ENCODE measurements around the gene RRAS.

RRAS gene

DNA sequence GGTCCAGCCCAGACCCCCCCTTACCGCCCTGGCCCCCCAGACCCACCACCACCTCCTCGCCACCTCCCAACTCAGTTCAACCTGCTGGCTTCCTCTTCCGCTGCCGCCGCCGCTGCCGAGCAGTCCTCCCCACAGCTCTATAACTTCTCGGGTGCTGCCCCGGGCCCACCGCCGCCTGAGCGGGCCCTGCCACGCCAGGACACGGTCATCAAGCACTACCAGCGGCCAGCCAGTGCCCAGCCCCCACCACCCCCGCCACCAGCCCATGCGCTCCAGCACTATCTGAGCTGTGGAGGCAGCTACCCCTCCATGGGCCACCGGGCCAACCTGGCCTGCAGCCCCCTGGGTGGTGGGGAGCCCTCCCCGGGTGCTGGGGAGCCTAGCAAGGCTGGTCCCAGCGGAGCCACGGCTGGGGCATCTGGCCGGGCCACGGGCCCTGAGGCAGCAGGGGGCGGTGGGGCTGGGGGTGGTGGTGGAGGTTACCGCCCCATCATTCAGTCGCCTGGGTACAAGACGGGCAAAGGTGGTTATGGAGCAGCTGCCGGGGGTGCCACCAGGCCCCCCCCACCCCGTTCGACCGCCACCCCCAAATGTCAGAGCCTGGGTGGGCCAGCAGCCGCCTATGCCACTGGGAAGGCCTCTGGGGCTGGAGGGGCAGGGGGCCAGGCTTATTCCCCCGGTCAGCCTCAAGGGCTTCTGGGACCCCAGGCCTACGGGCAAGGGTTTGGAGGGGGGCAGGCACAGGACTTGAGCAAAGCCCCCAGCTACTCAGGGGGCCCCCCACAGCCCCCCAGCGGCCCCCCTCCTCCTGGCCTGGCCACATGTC is 44.7 kb downstream of the RRAS start:
- no peak for DNase-seq (ENCODE audit: low spot score)

DNA sequence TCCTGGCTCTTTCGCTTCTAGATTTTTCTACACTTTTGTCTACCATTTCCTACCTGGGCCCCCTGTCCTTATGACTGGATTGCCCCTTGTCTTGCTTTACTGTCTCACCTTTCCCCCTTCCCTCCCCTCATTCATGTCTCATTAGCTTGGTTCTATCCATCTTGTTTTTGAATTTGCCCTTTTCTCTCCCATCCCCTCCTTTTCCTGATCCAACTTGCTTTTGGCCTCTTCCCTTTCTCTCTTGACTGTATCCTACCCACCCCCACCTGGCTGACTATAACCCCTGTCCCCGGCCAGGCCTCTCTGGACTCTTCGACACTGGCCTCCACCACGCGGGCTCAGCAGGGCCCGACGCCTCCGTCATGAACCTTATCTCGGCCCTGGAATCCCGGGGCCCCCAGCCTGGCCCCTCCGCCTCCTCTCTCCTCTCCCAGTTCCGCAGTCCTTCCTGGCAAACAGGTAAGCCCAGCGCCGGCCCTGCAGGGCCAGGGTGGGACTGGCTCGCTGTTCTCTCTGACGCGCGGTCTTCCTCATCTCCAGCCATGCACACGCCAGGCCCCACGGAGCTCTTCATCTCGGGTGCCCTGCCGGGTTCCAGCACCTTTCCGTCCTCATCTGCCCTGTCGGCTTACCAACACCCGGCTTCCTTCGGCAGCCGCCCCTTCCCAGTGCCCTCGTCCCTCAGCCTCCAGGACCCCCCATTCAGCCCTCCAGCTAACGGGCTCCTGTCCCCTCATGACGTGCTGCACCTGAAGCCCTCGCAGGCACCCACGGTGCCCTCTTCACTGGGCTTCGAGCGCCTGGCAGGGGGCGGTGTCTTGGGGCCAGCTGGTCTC is 45.6 kb downstream of the RRAS start:
- no peak for DNase-seq (ENCODE audit: low spot score)

DNA sequence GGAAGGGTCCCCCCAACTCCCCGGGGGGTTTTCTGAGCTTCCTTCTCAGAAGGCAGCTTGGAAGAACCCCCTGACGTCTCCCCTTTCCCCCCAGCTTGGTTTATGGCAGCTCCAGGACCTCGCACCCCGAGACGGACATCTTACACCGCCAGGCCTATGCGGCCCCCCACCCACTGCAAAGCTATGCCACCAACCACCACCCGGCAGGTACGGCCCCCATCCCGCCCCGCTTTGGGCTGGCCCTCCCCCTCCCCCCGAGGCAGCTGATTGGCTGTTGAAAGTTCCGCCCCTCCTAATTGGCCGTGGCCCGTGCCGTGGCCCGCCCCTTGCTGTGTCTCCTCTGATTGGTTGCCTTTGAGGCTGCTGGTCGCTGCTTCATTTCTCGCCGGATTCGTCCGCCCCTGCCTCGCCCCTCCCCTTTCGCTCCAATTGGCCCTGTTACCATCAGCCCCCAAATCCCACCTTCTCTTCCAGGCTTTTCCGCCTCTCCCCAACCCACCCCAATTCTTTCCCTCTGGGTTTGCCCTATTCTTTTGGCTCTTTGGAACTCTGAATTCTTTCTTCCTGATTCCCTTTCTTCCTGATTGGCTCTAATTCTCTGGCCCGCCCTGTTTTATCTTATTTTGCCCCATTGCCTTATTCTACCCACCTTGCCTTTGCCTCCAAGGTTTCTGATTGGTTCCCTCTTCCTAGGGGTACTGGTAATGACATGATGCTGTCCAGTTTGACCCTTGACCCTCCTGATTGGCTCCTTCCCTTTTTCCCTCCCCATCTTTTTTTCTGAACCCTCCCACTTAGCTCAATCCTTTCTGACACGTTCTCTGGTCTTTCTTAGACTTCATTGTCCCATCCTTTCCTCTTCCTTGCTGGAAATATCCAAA is 46.5 kb downstream of the RRAS start:
- peak; percentile 100 for DNase-seq (ENCODE audit: low spot score)

DNA sequence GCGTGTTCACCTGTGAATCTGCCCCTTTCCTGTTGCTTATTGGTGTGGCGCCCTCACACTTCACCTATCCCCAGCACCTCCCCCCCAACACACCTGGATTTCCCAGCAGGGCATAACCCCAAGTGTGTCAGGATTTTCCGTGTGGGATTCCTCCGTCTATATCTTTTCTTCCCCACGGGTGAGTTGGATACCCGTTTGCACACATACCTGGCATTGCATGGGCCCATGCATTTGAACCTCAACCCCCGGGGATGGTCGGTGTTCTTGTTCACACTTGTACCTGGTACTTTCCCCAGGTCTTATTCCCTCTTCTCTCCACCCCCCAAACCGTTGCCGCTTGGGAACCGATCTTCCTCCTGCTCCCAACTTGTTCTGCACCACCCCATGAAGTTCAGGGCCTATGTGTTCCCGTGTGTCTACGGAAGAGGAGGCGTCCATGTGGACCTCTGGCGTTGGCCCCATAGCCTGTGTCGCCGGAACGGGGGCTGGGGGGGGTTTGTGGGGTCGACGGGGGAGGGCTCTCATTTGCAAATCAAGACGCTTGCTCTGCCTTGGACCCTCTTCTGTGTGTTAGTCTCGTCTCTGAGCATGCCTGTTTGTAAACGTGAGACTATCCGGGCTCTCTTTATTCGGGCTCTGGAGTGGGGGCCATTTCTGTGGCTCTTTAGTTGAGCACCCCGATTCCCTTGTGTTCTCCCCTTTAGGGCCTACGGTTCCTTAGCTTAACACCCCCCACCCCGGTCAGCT is 47.3 kb downstream of the RRAS start:
- peak; percentile 45 for DNase-seq (ENCODE audit: low spot score)

DNA sequence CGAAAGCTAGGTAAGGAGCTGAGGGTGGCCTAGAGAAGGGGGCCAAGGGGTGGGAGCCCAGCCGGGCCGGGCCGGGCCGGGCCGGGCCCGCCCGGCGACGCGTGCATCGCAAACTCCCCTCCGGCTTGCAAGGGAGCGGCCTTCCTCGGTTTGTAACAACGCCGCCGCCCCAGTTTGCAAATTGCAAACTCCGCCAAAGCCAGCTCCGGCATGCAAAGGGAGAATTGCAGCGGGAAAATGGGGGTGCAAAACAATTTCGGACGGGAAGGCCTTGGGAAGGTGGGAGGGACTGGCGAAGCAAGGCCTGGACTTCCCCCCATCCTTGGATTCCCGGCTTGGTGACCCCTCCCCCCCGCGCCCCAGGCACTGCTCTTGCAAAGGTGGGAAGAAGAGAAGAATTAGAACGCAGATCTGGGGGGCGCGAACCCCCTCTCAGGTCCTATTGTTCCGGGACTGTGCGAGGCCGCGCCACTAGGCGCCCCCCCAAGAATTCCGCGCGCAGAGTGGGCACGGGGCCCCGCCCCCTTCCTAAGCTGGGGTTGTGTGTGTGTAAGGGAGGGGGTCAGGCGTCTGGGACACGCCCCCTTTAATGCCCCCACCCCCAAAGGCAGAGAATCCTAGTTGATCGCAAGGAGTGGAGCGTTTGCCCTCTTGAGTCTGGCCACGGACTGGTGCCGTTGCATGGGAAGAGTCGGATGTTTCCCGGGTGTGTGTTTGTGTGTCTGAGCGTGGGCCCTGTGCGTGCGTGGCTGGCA is 48.0 kb downstream of the RRAS start:
- DNase-seq (ENCODE audit: low spot score), result peak; percentile 61

DNA sequence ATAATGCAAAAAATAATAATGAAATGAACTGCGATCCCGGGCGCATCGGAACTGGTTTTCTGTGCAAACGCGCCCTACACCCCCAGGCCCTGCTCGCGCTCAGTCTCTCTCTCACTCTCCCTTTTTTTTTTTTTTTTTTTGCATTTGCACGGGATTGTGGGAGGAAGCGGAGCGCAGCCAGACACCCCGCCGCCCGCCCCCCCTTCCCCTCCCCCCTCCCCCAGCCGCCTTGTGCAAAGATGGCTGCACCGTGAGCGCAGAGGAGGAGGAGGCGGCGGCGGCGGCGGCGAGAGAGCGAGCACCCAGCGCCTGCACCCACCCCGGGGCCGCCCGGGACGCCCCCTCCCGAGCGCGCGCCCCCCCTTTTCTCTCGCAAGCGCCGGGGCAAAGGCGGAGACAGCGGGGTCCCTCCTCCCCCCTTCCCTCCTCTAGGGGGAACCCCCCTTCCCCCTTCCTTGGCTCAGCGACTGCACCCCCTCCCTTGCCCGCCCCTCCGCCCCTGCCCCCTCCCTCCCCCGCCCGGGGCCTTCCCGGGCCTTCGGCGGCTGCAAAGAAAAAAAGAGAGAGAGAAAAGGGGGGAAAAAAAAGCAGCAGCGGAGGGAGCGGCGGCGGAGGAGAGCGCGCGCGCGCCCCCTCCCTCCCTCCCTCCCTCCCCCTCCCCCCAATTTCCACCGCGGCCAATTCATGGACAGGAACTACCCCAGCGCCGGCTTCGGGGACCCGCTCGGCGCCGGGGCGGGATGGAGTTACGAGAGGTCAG is 48.8 kb downstream of the RRAS start, which contains the start of gene PRR12:
Gene PRR12 (plus strand): TSS at position 212 of the 760 bp plus-strand sequence. CDS start 473 bp downstream, at position 685.
- peak; percentile 92 for DNase-seq (ENCODE audit: low spot score)

DNA sequence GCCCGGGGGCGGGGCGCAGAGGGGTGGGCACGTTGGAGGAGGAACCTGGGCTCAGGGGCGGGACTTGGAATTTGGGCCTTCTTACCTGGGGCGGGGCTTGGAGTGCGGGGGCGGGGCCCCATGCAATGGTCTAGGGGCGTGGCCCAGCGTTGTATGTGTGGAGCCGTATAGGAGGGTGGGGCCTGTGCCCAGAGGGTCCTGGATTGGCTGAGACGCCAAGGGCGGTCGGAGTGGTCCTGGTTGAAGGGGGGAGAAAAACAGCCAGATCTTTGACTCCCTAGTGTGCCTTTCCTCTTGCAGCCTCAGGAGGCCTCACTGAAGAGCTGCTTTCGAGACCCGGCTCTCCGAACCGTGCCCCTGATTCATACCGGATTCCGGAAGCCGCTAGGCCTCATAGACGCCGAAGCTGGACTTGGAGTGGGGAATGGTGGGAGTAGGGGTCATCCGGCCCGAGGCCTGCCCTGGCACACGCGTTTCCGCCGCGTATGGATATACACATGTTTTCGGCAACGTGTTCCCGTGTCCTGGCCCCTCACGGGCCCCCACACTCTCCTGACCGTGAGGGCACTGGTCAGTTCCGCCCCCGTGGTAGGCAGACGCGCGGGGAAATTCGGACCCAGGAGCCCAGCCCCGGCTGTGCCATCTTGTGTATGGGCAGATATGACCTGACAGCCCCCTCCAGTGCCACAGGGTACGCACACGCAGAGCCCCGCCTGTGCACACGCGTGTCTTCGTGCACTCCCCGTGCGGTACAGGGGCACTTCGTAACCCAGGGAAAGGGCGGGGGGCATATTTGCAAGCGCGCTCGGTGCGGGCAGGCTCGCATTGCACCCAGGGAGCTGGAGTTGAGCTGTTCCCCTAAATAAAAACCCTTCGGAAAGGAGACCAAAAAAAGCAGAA is 49.6 kb downstream of the RRAS start:
- peak; percentile 96 for DNase-seq (ENCODE audit: low spot score)

DNA sequence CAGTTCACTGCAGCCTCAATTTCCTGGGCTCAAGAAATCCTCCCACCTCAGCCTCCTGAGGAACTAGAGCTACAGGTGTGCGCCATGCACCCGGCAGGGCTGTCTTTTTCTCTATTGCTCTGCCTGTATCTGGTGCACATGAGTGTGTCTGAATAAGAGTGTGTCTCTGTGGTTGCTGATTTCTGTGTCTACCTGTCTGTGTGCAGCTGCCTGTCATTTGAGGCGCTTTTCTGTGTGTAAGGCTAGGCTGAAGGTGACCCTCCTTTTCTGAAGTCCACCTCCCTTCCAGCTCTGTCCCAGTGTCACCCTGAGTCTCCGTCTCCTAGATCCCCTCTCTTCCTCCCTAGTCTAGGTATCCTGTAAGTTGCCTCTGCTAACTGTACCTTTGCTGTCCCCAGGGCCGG is 50.4 kb downstream of the RRAS start:
- DNase-seq (ENCODE audit: low spot score), result no peak

DNA sequence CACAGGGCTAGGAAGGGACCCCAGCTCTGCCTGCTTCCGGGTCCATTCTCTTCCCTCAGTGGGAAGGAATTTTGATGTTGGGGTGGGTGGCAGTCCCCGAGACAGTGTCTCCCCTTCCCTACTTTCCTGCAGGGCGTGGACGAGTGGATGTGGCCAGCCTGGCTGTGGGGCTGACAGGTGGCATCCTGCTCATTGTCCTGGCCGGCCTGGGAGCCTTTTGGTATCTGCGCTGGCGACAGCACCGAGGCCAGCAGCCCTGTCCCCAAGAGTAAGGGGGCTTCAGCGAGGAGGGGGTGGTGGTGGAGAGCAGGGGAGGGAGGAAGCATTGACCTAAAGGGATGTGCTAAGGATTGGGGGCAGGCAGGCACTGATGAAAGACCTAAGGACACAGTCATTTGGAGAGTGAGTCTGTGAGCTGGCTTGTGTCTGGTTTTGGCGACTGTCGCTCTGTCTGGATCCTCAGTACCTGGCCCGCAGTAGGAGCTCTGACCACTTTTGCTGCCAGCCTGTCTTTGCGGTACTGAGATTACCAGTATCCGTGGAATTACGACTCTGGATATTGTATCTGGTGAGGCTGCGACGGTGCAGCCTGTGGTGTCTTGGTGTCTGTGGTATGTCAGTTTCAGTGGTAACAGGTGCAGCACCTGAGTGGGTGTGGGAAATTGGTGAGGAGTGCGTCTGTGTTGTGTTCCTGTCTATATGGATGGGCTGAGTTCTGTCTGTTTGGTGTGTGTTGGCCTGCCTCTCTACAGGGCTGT is 51.4 kb downstream of the RRAS start:
- no peak for DNase-seq (ENCODE audit: low spot score)

DNA sequence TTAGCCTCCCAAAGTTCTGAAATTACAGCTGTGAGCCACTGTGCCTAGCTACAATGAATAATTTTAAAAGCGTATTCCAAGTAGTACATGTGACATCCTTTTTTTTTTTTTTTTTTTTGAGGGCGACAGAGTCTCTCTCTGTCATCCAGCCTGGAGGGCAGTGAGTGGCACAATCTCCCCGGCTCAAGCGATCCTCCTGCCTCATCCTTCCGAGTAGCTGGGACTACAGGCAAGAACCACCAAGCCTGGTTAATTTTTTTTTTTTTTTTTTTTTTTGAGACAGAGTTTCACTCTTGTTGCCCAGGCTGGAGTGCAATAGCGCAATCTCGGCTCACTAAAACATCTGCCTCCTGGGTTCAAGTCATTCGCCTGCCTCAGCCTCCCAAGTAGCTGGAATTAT is 52.7 kb downstream of the RRAS start:
- no peak for DNase-seq (ENCODE audit: low spot score)
